GM18498 (cell line): ENCODE data around the gene RHBDL1.

Experiments
- ATAC-seq: cut with Tn5 transposase; IDR thresholded peaks from one replicate; pipeline ENCODE4 v1.9.1; 2021; ENCODE audit warnings: mild to moderate bottlenecking, moderate library complexity; ENCODE audit not compliant: unreplicated experiment

Gene RHBDL1

GRCh38 chr16:674968-675883, at the start of gene RHBDL1:
Gene RHBDL1 (plus strand): TSS chr16:675671. CDS start chr16:675791, 120 bp downstream.
- ATAC-seq = no peak

GRCh38 chr16:625977-626765, 49.3 kb upstream of the RHBDL1 start:
- ATAC-seq = no peak

- ATAC-seq = no peak
Observed at GRCh38 chr16:626787-627453, 48.6 kb upstream of the RHBDL1 start.

GRCh38 chr16:627454-628239, 47.8 kb upstream of the RHBDL1 start:
- no peak for ATAC-seq

GRCh38 chr16:628321-629061, 47.0 kb upstream of the RHBDL1 start:
- no peak for ATAC-seq

GRCh38 chr16:629185-629832, 46.2 kb upstream of the RHBDL1 start:
- no peak for ATAC-seq

- no peak for ATAC-seq
Observed at GRCh38 chr16:629833-630248, 45.6 kb upstream of the RHBDL1 start.

- ATAC-seq = no peak
Observed at GRCh38 chr16:630249-630814, 45.1 kb upstream of the RHBDL1 start.

- no peak for ATAC-seq
Observed at GRCh38 chr16:630815-631405, 44.6 kb upstream of the RHBDL1 start, which contains the start of gene WFIKKN1. Gene WFIKKN1 (plus strand): TSS chr16:630985. CDS start chr16:631254, 269 bp downstream.

- ATAC-seq = no peak
Observed at GRCh38 chr16:631808-632358, 43.6 kb upstream of the RHBDL1 start.

- no peak for ATAC-seq
Observed at GRCh38 chr16:632486-633335, 42.8 kb upstream of the RHBDL1 start.

GRCh38 chr16:633336-634050, 42.0 kb upstream of the RHBDL1 start:
- no peak for ATAC-seq

- no peak for ATAC-seq
Observed at GRCh38 chr16:634051-634670, 41.3 kb upstream of the RHBDL1 start.

- ATAC-seq = no peak
Observed at GRCh38 chr16:634996-635395, 40.5 kb upstream of the RHBDL1 start.

GRCh38 chr16:635573-636205, 39.8 kb upstream of the RHBDL1 start:
- ATAC-seq = peak; percentile 4
